Left cardiac atrium (tissue), 4 donors: ENCODE data around the gene TKTL1. TPM values are rescaled to one million over a fixed set of nuclear protein-coding genes. Genes with fewer than 3 reads are reported as not detected.

Source experiments
- ATAC-seq, 2 donors: fragments of 200-7000 bp; cut with Tn5 transposase; one replicate each; pipeline ENCODE4 v1.9.1; 2020; ENCODE audit warnings: mild to moderate bottlenecking in 2 of 2, moderate library complexity in 2 of 2
- DNase-seq: peaks from one replicate; pipeline ENCODE4 v3.0.0-alpha.2; 2020
- intact Hi-C, 2 donors: fragments of 100-400 bp; cut with DNase I; formaldehyde crosslinking; loops; one replicate each; pipeline versions ENCODE4 v1.14.1 to v1.15.1; 2022 to 2023
- total RNA-seq, 2 donors: library from RNA; stranded (reverse); fragmentation: NEBNext Ultra II Directional; extraction: Animal tissue kit (Norgen Biotek cat#: 25700); gene quantifications; one replicate each; pipeline ENCODE4 v1.2.1, GENCODE V29; 2021
- donor health status: DM: no; HTN: yes; CAD: no.
- donor health status: DM: no; HTN: yes; CAD: no; lungs with severe emphysema.
- donor health status: DM: yes; HTN: yes; CAD: no.
- donor health status: Dilated cardiomyopathy.

Gene TKTL1
- total RNA-seq, 2 donors from 2014 or later, result 4.1 to 7.0 TPM

DNA sequence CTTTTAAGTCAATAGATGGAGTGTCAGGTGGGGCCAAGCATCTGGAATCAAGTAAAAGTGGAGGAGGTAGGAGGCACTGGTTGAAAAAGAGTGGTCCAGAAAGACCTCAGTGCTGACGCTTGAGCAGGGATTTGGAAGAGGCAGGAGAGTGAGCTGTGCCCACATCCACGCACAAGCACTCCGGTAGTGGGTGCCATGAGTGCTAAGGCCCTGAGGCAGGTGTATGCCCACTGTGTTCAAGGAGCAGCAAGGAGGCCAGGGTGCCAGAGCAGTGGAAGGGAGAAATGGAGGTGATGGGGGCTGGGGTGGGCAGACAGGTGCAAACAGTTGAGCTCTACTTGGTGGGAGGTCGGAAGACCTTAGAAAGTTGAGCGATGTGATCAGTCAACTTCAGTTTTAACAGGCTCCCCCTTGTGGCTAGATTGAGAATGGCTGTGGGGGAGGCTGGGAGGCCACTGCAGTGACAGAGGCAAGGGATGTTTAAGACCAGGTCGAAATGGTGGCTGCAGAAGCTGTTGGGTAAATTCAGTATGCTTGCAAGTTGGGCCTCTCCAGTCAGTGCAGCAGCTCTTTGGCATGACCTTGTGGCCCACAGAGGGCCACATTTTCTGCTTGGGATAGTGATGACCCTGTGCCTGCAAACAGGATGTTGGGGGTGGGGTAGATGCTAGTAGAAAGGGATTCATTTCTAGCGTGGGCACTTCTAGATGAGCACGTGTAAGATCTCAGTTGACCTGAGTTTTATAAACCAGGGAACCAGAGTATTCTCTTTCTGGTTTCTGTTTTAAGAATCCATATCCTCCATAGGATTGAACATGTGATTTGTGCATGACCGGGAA, 12.7 kb downstream of the TKTL1 start:
- ATAC-seq, result peak; percentile 48 to 54
- intact Hi-C loops, result no loop called here
- DNase-seq, result peak; percentile 56

DNA sequence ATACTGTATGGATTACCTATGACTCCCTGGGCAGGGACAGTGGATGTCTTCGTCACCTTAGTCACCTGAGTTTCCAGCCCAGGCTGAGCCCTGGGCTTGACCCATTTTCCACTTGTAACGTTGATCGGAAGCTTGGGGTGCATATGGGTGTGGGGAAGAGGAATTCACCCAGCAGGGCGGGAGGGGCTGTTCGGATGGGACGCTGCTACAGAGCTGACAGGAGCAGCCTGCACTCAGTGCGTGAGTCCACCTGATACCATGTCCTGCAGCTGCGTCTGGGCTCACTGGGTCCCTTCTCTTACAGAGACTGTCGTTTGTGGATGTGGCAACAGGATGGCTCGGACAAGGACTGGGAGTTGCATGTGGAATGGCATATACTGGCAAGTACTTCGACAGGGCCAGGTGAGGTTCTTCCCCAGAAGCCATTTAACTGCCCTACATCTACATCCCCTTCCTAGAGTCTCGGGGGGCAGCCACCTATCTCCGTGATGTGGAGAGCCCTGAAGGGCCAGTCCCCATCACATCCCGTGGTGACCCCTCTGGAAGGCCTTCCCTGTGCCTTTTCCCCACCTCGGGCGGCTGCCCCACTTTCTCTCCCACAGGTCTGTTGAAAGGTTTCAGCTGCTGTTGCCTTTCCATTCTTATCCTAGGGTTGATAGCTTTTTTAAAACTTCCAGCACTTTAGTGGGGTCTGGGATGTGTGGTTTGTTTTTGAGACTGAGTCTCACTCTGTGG, 13.6 kb downstream of the TKTL1 start:
- DNase-seq (peak; percentile 10), ATAC-seq (no peak)
- intact Hi-C loops, result no loop called here

GRCh38 chrX:154310616-154311536, 15.3 kb downstream of the TKTL1 start:
- DNase-seq, result peak; percentile 18

DNA sequence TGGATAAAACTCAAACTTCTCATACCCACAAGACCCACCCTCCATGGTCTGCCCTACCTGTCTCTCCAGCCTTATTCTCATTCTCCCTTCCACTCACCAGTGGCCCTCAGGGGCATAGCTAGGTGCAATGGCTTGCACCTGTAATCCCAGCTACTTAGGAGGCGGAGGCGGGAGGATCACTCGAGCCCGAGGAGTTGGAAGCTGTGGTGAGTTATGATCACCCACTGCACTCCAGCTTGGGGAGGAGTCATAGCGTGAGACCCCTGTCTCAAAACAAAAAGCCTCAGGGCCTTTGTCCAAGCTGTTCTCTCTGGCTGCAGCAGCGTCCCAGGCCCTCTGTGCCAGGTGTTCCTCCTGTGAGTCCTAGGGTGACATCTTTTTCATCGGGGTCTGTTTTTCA, 16.5 kb downstream of the TKTL1 start:
- peak; percentile 7 for DNase-seq
- intact Hi-C loops, result no loop called here
- no peak for ATAC-seq

More at GRCh38 chrX:154310616-154311536, 15.3 kb downstream of the TKTL1 start:
- intact Hi-C loops, result no loop called here
- ATAC-seq, result no peak

- DNase-seq, result peak; percentile 5
- intact Hi-C loops, result no loop called here
- ATAC-seq, result no peak
Observed at GRCh38 chrX:154313147-154313546, 17.6 kb downstream of the TKTL1 start.

DNA sequence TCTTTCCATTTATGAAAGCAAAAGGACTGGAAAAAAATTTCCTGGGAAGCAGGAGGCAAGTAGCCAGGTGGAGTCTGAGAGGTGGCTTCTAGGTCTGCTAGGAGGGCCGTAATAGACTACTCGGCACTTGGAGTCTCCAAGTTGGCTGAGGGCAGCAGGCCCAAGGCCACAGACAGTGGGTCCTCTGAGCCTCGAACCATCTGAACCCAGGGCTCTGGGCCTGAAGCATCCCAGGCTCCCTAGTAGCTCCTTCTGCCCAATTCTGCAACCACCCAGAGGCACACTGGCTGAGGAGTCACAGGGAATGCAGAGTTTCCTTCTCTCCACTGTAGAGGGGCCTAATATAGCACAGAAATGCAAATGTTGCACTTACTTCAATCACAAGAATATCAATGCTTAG, 19.8 kb downstream of the TKTL1 start:
- ATAC-seq (no peak), DNase-seq (no peak)
- intact Hi-C loops, result loop anchor here (5.0 kb wide), 2 partner anchors 183 to 222 kb away; no protein-coding TSS in a partner anchor

- ATAC-seq, result peak in 1 of 2 donors; percentile 57
- intact Hi-C loops, result loop anchor here (5.0 kb wide), 2 partner anchors 185 to 220 kb away; no protein-coding TSS in a partner anchor
- peak; percentile 20 for DNase-seq
Observed at GRCh38 chrX:154317391-154317995, 21.9 kb downstream of the TKTL1 start.

GRCh38 chrX:154320406-154320805, 24.8 kb downstream of the TKTL1 start:
- intact Hi-C loops, result no loop called here
- peak; percentile 6 for DNase-seq
- no peak for ATAC-seq

- DNase-seq (peak; percentile 4), ATAC-seq (no peak)
- intact Hi-C loops, result no loop called here
Observed at GRCh38 chrX:154321152-154321551, 25.6 kb downstream of the TKTL1 start.

- ATAC-seq, result peak; percentile 28 to 36
- intact Hi-C loops, result no loop called here
- DNase-seq, result peak; percentile 17
Observed at GRCh38 chrX:154321594-154321993, 26.0 kb downstream of the TKTL1 start.

DNA sequence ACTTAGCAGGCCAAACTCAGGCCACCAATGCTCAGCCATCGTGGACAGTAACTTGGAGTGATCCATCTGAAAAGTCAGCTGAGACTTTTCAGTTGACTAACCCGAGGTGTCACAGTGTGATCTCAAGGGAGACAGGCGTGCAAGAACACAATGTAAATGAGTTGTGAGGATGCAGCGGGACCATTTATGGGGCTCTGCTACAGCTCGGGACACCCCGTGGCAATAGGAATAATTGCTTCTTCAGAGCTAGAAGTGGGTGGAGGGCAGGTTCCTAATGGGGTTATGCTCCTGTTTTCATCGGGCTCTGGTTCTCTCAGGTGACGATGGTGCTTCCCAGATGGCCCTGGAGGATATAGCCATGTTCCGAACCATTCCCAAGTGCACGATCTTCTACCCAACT, 27.3 kb downstream of the TKTL1 start:
- intact Hi-C loops, result no loop called here
- no peak for ATAC-seq
- DNase-seq, result peak; percentile 1

DNA sequence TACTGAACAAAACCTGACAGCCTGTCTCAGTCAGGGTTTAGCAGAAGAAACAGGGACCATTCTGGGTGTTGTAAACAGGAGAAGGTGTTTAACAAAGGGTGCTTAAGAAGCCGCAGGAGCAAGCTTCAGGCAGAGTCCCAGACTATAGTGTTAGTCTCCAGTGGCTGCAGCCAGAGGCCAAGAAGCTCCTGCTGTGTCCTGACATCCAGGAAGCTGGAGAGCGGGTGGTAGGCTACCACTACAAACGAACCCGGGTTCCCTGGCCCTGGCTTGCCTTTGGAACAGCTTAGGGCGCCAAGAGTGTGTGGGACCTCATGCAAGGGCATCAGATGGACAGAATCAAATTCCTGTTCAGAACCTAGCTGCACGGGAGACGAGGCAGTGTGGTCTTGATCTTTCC, 27.9 kb downstream of the TKTL1 start:
- DNase-seq, result peak; percentile 5
- intact Hi-C loops, result no loop called here
- no peak for ATAC-seq

GRCh38 chrX:154325541-154325940, 29.9 kb downstream of the TKTL1 start:
- intact Hi-C loops, result no loop called here
- DNase-seq (no peak), ATAC-seq (no peak)

DNA sequence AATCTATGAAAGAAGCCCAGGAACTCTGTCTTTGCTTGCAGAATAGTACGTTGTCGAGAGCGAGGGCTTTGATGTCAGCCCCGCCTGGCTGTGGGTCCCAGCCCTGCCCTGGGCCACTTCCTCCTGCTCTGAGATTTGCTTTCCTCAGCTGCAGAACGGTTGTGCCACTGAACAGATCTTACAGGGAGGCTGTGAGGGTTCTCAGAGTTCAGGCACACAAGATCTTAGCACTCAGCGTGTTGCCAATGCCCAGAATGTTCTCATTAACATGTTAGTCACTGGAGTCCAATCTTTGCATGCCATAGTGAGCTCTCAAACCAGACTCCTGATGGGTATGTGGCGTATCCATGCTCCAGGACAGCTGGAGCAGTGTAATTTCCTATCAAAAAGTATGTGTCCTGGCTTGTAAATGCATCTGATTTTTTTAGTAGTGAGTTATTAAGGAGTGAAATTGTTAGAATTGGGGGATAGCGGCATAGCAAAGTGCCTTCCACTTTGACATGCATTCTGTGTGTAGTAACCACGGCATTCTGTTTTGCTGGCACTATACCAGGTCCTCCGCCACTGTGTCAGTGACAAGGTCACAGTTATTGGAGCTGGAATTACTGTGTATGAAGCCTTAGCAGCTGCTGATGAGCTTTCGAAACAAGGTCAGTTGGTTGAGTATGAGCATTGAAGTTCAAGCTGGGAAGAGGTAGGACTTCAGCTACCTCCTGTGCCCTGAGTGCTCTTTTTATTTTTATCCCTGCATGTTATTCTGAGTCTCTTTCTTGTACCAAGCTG, 31.6 kb downstream of the TKTL1 start:
- DNase-seq (no peak), ATAC-seq (peak; percentile 48 to 50)
- intact Hi-C loops, result no loop called here

GRCh38 chrX:154328646-154329045, 33.1 kb downstream of the TKTL1 start:
- no peak for ATAC-seq
- no peak for DNase-seq
- intact Hi-C loops, result no loop called here

DNA sequence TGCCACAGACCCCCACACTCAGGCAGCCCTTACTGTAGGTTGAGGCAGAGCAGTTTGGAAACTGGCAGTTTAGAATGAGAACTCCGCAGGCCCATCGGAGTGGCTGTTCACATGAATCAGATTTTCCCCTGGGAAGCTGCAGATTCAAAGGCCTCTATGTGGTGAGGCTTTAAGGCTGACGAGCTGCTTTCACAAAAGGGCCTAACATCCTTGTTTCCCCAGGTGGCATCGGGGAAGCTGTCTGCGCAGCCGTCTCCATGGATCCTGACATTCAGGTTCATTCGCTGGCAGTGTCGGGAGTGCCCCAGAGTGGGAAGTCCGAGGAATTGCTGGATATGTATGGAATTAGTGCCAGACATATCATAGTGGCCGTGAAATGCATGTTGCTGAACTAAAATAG, 33.7 kb downstream of the TKTL1 start:
- DNase-seq (peak; percentile 3), ATAC-seq (no peak)
- intact Hi-C loops, result no loop called here

DNA sequence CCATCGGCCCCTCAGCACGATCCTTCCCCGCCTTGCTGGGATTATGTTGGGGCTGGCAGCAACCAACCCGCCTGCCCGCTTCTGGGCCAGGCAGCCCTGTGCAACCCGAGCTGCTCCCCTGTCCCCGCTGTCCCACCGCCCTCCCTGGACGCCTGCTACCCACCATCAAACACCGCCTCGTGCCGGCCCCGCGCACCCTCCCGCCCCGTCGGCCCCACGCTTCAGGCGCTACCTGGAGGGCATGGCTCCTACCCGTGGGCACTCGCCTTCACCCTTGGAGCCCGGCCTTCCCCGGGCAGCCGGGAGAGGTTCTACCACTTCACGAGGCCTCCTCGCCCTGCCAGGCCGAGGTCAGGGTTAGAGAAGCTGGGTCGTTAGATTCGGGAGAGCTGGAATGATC, 37.0 kb downstream of the TKTL1 start:
- peak; percentile 16 for DNase-seq
- ATAC-seq, result no peak
- intact Hi-C loops, result no loop called here

GRCh38 chrX:154333116-154333515, 37.5 kb downstream of the TKTL1 start:
- DNase-seq (no peak), ATAC-seq (no peak)
- intact Hi-C loops, result no loop called here
